ENCODE results near the gene NAMPT.

The NAMPT gene

GRCh38 chr7:106277976-106278375 is 6.8 kb downstream of the NAMPT start:
- Histone ChIP-seq H3K27ac (no peak overlapping the region), H3K4me1 (peaks cover 0 to 59% (median 14%) of the 10 kb centered on the region in 4 donors), H3K9me3 (no peaks in the 10 kb centered on the region), H3K36me3 (peaks cover 31 to 37% (median 36%) of the 10 kb centered on the region in 3 donors), H3K27me3 (no peaks in the 10 kb centered on the region), H3K4me3 (no peak overlapping the region)
- no peak for DNase-seq
- intact Hi-C loops (cut with DNase I; ENCODE audit: low total_unique reads), result loop anchor here (2.0 kb wide), 1 partner anchor 61 kb away; no protein-coding TSS in a partner anchor
- no peak for TF ChIP-seq CTCF (IDR thresholded peaks at IDR 0.05)

- DNase-seq, result no peak
- intact Hi-C loops (cut with DNase I; ENCODE audit: low total_unique reads), result no loop called here
- TF ChIP-seq CTCF (IDR thresholded peaks at IDR 0.05), result no peak
- Histone ChIP-seq H3K27me3 (no peaks in the 10 kb centered on the region), H3K9me3 (no peaks in the 10 kb centered on the region), H3K4me3 (no peak overlapping the region), H3K36me3 (peaks cover 37 to 48% (median 45%) of the 10 kb centered on the region in 3 donors), H3K4me1 (peaks cover 0 to 44% (median 7%) of the 10 kb centered on the region in 4 donors), H3K27ac (no peak overlapping the region)
These were observed 8.3 kb downstream of the NAMPT start for GRCh38 chr7:106276513-106276912.

- H3K4me1 ChIP-seq, result peaks cover 0 to 12% (median 0%) of the 10 kb centered on the region in 4 donors
- H3K9me3 ChIP-seq, result no peaks in the 10 kb centered on the region
- peaks cover 65 to 82% (median 78%) of the 10 kb centered on the region in 3 donors for H3K36me3 ChIP-seq
- TF ChIP-seq CTCF (IDR thresholded peaks at IDR 0.05), result no peak
- DNase-seq, result no peak
- H3K27ac ChIP-seq, result no peak overlapping the region
- intact Hi-C loops (cut with DNase I; ENCODE audit: low total_unique reads), result no loop called here
- H3K4me3 ChIP-seq, result no peak overlapping the region
- no peaks in the 10 kb centered on the region for H3K27me3 ChIP-seq
These were observed 11.6 kb downstream of the NAMPT start for GRCh38 chr7:106273009-106273668.

- DNase-seq, result no peak
- no peak for TF ChIP-seq CTCF (IDR thresholded peaks at IDR 0.05)
- Histone ChIP-seq H3K4me3 (no peak overlapping the region), H3K27me3 (no peaks in the 10 kb centered on the region), H3K27ac (no peak overlapping the region), H3K36me3 (peaks cover 74 to 91% (median 89%) of the 10 kb centered on the region in 3 donors), H3K9me3 (no peaks in the 10 kb centered on the region), H3K4me1 (no peaks in the 10 kb centered on the region)
- intact Hi-C loops (cut with DNase I; ENCODE audit: low total_unique reads), result no loop called here
These were observed 14.4 kb downstream of the NAMPT start for GRCh38 chr7:106270122-106270977.

- H3K4me3 ChIP-seq, result no peak overlapping the region
- H3K4me1 ChIP-seq, result no peaks in the 10 kb centered on the region
- H3K36me3 ChIP-seq, result peaks cover 77 to 93% (median 90%) of the 10 kb centered on the region in 3 donors
- no peak for TF ChIP-seq CTCF (IDR thresholded peaks at IDR 0.05)
- intact Hi-C loops (cut with DNase I; ENCODE audit: low total_unique reads), result no loop called here
- H3K27ac ChIP-seq, result no peak overlapping the region
- no peaks in the 10 kb centered on the region for H3K27me3 ChIP-seq
- no peaks in the 10 kb centered on the region for H3K9me3 ChIP-seq
- DNase-seq, result no peak
These were observed 15.4 kb downstream of the NAMPT start for GRCh38 chr7:106269254-106269961.

All from tibial artery (tissue), 4 donors.